Measurements from ENCODE around the gene PLOD2.

The PLOD2 gene

GRCh38 chr3:146166826-146167225 lies 5.8 kb upstream of the PLOD2 start:
- DNase-seq (ENCODE audit: extremely low read depth in 1 of 2, low read depth in 1 of 2): no peak

- DNase-seq (ENCODE audit: extremely low read depth in 1 of 2, low read depth in 1 of 2): no peak
Measured at GRCh38 chr3:146166415-146166821, 5.4 kb upstream of the PLOD2 start.

- DNase-seq (ENCODE audit: extremely low read depth in 1 of 2, low read depth in 1 of 2): no peak
Measured at GRCh38 chr3:146165877-146166276, 4.9 kb upstream of the PLOD2 start.

GRCh38 chr3:146164971-146165769 lies 4.2 kb upstream of the PLOD2 start:
- no peak for DNase-seq (ENCODE audit: extremely low read depth in 1 of 2, low read depth in 1 of 2)

GRCh38 chr3:146164506-146164905 lies 3.5 kb upstream of the PLOD2 start:
- DNase-seq (ENCODE audit: extremely low read depth in 1 of 2, low read depth in 1 of 2): no peak

- no peak for DNase-seq (ENCODE audit: extremely low read depth in 1 of 2, low read depth in 1 of 2)
Measured at GRCh38 chr3:146164071-146164470, 3.1 kb upstream of the PLOD2 start.

GRCh38 chr3:146163584-146163983 lies 2.6 kb upstream of the PLOD2 start:
- DNase-seq (ENCODE audit: extremely low read depth in 1 of 2, low read depth in 1 of 2): no peak

GRCh38 chr3:146162561-146162960 lies 1.6 kb upstream of the PLOD2 start:
- no peak for DNase-seq (ENCODE audit: extremely low read depth in 1 of 2, low read depth in 1 of 2)

GRCh38 chr3:146161663-146162002 lies 649 bp upstream of the PLOD2 start:
- no peak for DNase-seq (ENCODE audit: extremely low read depth in 1 of 2, low read depth in 1 of 2)

- DNase-seq (ENCODE audit: extremely low read depth in 1 of 2, low read depth in 1 of 2): no peak
Measured at GRCh38 chr3:146160321-146160963, 542 bp downstream of the PLOD2 start.

GRCh38 chr3:146159616-146160320 lies 1.2 kb downstream of the PLOD2 start:
- DNase-seq (ENCODE audit: extremely low read depth in 1 of 2, low read depth in 1 of 2): no peak

GRCh38 chr3:146159037-146159436 lies 1.9 kb downstream of the PLOD2 start:
- DNase-seq (ENCODE audit: extremely low read depth in 1 of 2, low read depth in 1 of 2): no peak

- no peak for DNase-seq (ENCODE audit: extremely low read depth in 1 of 2, low read depth in 1 of 2)
Measured at GRCh38 chr3:146157325-146158060, 3.5 kb downstream of the PLOD2 start.

- DNase-seq (ENCODE audit: extremely low read depth in 1 of 2, low read depth in 1 of 2): no peak
Measured at GRCh38 chr3:146156666-146157314, 4.2 kb downstream of the PLOD2 start.

GRCh38 chr3:146156095-146156494 lies 4.9 kb downstream of the PLOD2 start:
- no peak for DNase-seq (ENCODE audit: extremely low read depth in 1 of 2, low read depth in 1 of 2)

- DNase-seq (ENCODE audit: extremely low read depth in 1 of 2, low read depth in 1 of 2): no peak
Measured at GRCh38 chr3:146154995-146155394, 6.0 kb downstream of the PLOD2 start.

GRCh38 chr3:146154316-146154715 lies 6.7 kb downstream of the PLOD2 start:
- DNase-seq (ENCODE audit: extremely low read depth in 1 of 2, low read depth in 1 of 2): no peak

GRCh38 chr3:146153429-146153828 lies 7.6 kb downstream of the PLOD2 start:
- DNase-seq (ENCODE audit: extremely low read depth in 1 of 2, low read depth in 1 of 2): no peak

- no peak for DNase-seq (ENCODE audit: extremely low read depth in 1 of 2, low read depth in 1 of 2)
Measured at GRCh38 chr3:146152834-146153233, 8.2 kb downstream of the PLOD2 start.

- no peak for DNase-seq (ENCODE audit: extremely low read depth in 1 of 2, low read depth in 1 of 2)
Measured at GRCh38 chr3:146148468-146148931, 12.5 kb downstream of the PLOD2 start.

GRCh38 chr3:146145642-146146041 lies 15.3 kb downstream of the PLOD2 start:
- no peak for DNase-seq (ENCODE audit: extremely low read depth in 1 of 2, low read depth in 1 of 2)
